K562 (cell line): Measurements from ENCODE around the gene NHS. TPM values are rescaled to one million over a fixed set of nuclear protein-coding genes. Genes with fewer than 3 reads are reported as not detected.

Experiments
- ATAC-seq: fragments of 200-7000 bp; cut with Tn5 transposase; 3 replicates; pipeline ENCODE4 v1.9.1; 2020; ENCODE audit warnings: moderate library complexity
- BruUV-seq: library from RNA; stranded (reverse); fragments of 400-500 nt; replicated peaks from 2 replicates; lab custom pipeline; 2021; lab: Mats Ljungman, UMichigan
- CTCF ChIA-PET: fragments of 300-600 bp; formaldehyde crosslinking; extraction: SDS; loops from one replicate; lab custom pipeline; 2021; ENCODE audit warnings: low intra/inter-chr PET ratio; lab: Yijun Ruan, JAX
- POLR2A ChIA-PET: fragments of 300-600, 350-650 bp; sonication (Branson Sonifier 250); formaldehyde crosslinking; extraction: SDS; loops from one replicate; lab custom pipeline; 2021; ENCODE audit warnings: antibody characterized with exemption, inconsistent platforms; lab: Yijun Ruan, JAX
- DNase-seq, 4 experiments: peaks; one replicate each; pipeline versions ENCODE4 v3.0.0 to v3.0.0-alpha.2; 2011 to 2018; ENCODE audit warnings: low spot score in 3 of 4, mixed read lengths in 3 of 4; ENCODE audit errors: extremely low read depth in 1 of 4
- FAIRE-seq: peaks from 2 replicates; lab custom pipeline; 2011; peaks lifted over from hg19 to GRCh38; lab: Jason Lieb, UNC
- H2AFZ ChIP-seq: 2 replicates; pipeline ENCODE4 v1.6.0; 2011; ENCODE audit warnings: low read depth, low read length, control low read depth, inconsistent platforms
- H3K27ac ChIP-seq: fragments of 200-600 bp; 3 replicates; pipeline ENCODE4 v1.8.0; 2011; ENCODE audit warnings: low read depth, mild to moderate bottlenecking, control low read depth, inconsistent platforms, low read length, moderate library complexity, mixed read lengths; ENCODE audit errors: extremely low read depth
- H3K27me3 ChIP-seq, 2 experiments: fragments of 300-600 bp in 1 of 2; 2 replicates in 1 of 2; 3 replicates in 1 of 2; pipeline versions ENCODE4 v1.6.0 to v1.8.0; 2011; ENCODE audit warnings: inconsistent platforms in 2 of 2, low read length in 2 of 2, mild to moderate bottlenecking in 1 of 2, mixed read lengths in 1 of 2, moderate library complexity in 1 of 2; ENCODE audit not compliant: control insufficient read depth in 2 of 2, insufficient read depth in 2 of 2
- H3K36me3 ChIP-seq: fragments of 300-600 bp; 3 replicates; pipeline ENCODE4 v1.8.0; 2011; ENCODE audit warnings: mild to moderate bottlenecking, low read length, inconsistent platforms; ENCODE audit not compliant: control insufficient read depth, insufficient read depth
- H3K4me1 ChIP-seq, 2 experiments: fragments of 200-600 bp in 1 of 2; replicated peaks in 1 of 2; 2 replicates in 1 of 2; 3 replicates in 1 of 2; pipeline versions ENCODE4 v1.5.1 to v1.8.0; 2011; ENCODE audit warnings: inconsistent platforms in 2 of 2, low read length in 2 of 2, mild to moderate bottlenecking in 1 of 2, mixed read lengths in 1 of 2, moderate library complexity in 1 of 2; ENCODE audit not compliant: control insufficient read depth in 2 of 2, insufficient read depth in 2 of 2
- H3K4me2 ChIP-seq: 2 replicates; pipeline ENCODE4 v1.6.1; 2011; ENCODE audit warnings: low read length, control low read depth, inconsistent platforms, mixed read lengths; ENCODE audit not compliant: insufficient read depth
- H3K4me3 ChIP-seq: fragments of 200-600 bp; sonication (generic), shearing (Covaris generic); 2 replicates; pipeline ENCODE4 v1.5.1; 2016; ENCODE audit warnings: control low read depth, inconsistent platforms
- H3K79me2 ChIP-seq: fragments of 200-600 bp; 3 replicates; pipeline ENCODE4 v1.8.0; 2011; ENCODE audit warnings: low read length, inconsistent platforms; ENCODE audit not compliant: control insufficient read depth, insufficient read depth
- H3K9ac ChIP-seq, 2 experiments: 2 replicates each; pipeline versions ENCODE4 v1.6.0 to v1.6.1; 2011; ENCODE audit warnings: low read depth in 2 of 2, low read length in 2 of 2, control low read depth in 1 of 2, inconsistent platforms in 1 of 2, mild to moderate bottlenecking in 1 of 2, mixed read lengths in 1 of 2; ENCODE audit not compliant: insufficient read depth in 1 of 2
- H3K9me1 ChIP-seq: one replicate; pipeline ENCODE4 v1.6.0; 2011; ENCODE audit warnings: inconsistent platforms, mild to moderate bottlenecking, low read length, moderate library complexity; ENCODE audit not compliant: control insufficient read depth, insufficient read depth
- H3K9me3 ChIP-seq: replicated peaks from 2 replicates; pipeline ENCODE4 v1.5.1; 2011; ENCODE audit warnings: low read depth, low read length, inconsistent platforms; ENCODE audit not compliant: control insufficient read depth, insufficient read depth
- H4K20me1 ChIP-seq: replicated peaks from 2 replicates; pipeline ENCODE4 v1.6.1; 2011; ENCODE audit warnings: low read length, inconsistent platforms, mixed read lengths; ENCODE audit not compliant: control insufficient read depth, insufficient read depth
- AFF4 ChIP-seq: sonication (generic); formaldehyde crosslinking; IDR thresholded peaks from 2 replicates; pipeline ENCODE4 v1.8.0; 2023; ENCODE audit warnings: mild to moderate bottlenecking, missing genetic modification reagents
- E2F4 ChIP-seq: sonication (generic); formaldehyde crosslinking; IDR thresholded peaks from 2 replicates; pipeline ENCODE4 v1.8.0; 2022; ENCODE audit warnings: mild to moderate bottlenecking, low read depth, missing genetic modification reagents
- GTF3C2 ChIP-seq: IDR thresholded peaks from 3 replicates; pipeline ENCODE4 v1.6.1; 2011; ENCODE audit warnings: borderline replicate concordance, mild to moderate bottlenecking, moderate library complexity; ENCODE audit not compliant: insufficient read length; ENCODE audit errors: extremely low read depth
- HSF4 ChIP-seq: fragments of 250-450 bp; sonication (Bioruptor Pico); IDR thresholded peaks from 2 replicates; pipeline ENCODE4 v2.1.2; 2022; ENCODE audit warnings: mild to moderate bottlenecking, moderate library complexity, borderline replicate concordance
- NONO ChIP-seq, 2 experiments: fragments of 200-400 bp in 1 of 2; fragments of 450-650 bp in 1 of 2; formaldehyde crosslinking in 1 of 2; IDR thresholded peaks; 2 replicates each; pipeline ENCODE4 v1.6.1; 2017; ENCODE audit warnings: low read depth in 2 of 2, mild to moderate bottlenecking in 2 of 2, moderate library complexity in 2 of 2, low read length in 1 of 2
- PHB ChIP-seq: fragments of 250-450 bp; sonication (Bioruptor Pico); IDR thresholded peaks from 2 replicates; pipeline ENCODE4 v1.5.0; 2021
- POLR2B ChIP-seq: fragments of 450-650 bp; IDR thresholded peaks from 2 replicates; pipeline ENCODE4 v1.6.1; 2018; ENCODE audit warnings: low read depth; ENCODE audit not compliant: partially characterized antibody
- WGBS: fragments of 100-300 bp; shearing (Covaris generic); methylation state at CpG from one replicate; pipeline ENCODE4 v1.1.6; 2016; ENCODE audit warnings: low coverage, mixed read lengths; ENCODE audit not compliant: insufficient coverage; ENCODE audit errors: missing lambda C conversion rate; 5-methylcytosine and 5-hydroxymethylcytosine counted together
- in situ Hi-C: fragments of 300-500 bp; cut with MboI; formaldehyde crosslinking; loops from 4 replicates; pipeline ENCODE4 v1.15.0; 2018; ENCODE audit warnings: inconsistent platforms, mixed read lengths
- intact Hi-C: fragments of 100-400 bp; cut with micrococcal nuclease; formaldehyde crosslinking; loops from 2 replicates; pipeline ENCODE4 v1.14.2; 2022
- polyA plus RNA-seq, 8 experiments: library from polyadenylated mRNA; depleted of rRNA in 4 of 8; stranded (reverse) in 5 of 8; unstranded in 3 of 8; fragments of >200 nt; fragmentation: Nextera tagmentation in 2 of 8; fragmentation: Illumina TruSeq in 1 of 8; extraction: Ambion mirVana in 2 of 8; extraction: Trizol in 1 of 8; gene quantifications; 2 replicates each; pipeline versions ENCODE4 v1.2.1 to v1.2.3, GENCODE V29; 2011 to 2014; ENCODE audit warnings: inconsistent platforms in 1 of 8, missing spikeins in 1 of 8
- total RNA-seq, 7 experiments: library from RNA; depleted of rRNA in 6 of 7; stranded (reverse); fragments of >200 nt in 6 of 7; fragmentation: Illumina TruSeq in 2 of 7; extraction: Trizol in 2 of 7; gene quantifications; 2 replicates each; pipeline versions ENCODE4 v1.2.1 to v1.2.3, GENCODE V29; 2011 to 2021; ENCODE audit warnings: low replicate concordance in 1 of 7
- TF ChIP-seq, protein P1 (sequence below): fragments of 250-450 bp; sonication (Bioruptor Pico); IDR thresholded peaks from 2 replicates; pipeline ENCODE4 v1.5.0; 2021

NHS gene
- total and polyA plus RNA-seq, 9 of the 15 experiments (the other 6 are each of a cell fraction or from before 2014, with no cell fraction given), result 0.02 TPM; not detected in 8

DNA sequence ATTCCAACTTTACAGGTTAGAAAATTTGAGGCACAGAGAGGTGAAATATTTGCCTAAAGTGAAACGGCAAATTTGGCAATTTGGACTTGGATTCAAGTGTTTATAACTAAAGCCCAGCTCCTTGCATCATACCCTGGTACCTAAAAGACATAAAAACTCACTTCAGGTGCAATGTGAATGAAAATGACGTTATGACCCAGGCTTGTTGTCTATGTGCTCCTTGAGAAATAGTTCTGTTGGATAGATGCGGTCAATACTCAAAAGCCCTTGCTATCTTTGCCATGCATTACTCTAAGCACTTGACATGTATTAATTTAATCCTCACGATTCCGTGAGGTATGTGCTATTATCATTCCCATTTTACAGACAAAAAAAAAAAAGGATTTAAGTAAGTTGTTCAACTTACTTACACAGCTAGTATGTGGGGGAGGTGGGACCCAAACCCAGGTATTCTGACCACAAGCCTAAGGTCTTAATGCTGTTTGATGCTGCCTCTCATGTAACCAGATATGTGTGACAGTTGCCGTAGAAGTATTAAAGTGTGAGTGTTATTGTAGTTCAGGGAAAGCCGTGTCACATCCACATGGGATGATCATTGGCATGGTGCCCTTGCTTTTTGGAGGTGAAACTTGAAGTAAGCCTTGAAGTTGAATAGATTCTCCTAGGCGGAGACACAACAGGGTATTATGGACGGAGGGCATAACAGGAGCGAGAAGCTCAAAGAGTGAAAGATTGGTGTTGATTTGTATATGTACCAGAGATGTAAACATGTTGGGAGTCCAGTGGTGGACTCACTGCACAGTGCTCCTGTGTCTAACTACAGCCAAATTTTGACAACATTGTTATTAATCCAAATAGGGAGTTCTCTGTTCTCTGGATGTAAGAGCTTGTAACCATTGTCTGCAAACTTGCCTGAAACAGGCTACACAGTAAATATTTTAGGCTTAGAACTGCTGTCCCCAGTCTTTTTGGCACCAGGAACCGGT lies 365.4 kb downstream of the NHS start:
- POLR2A ChIA-PET, result no interaction called here
- ATAC-seq (no peak), FAIRE-seq (no peak), DNase-seq (no peak)
- no peaks in the 10 kb centered on the region for H3K27me3 ChIP-seq
- H3K79me2 ChIP-seq, result no peaks in the 10 kb centered on the region
- H3K9me1 ChIP-seq, result no peaks in the 10 kb centered on the region
- H2AFZ ChIP-seq, result no peak overlapping the region
- H3K4me1 ChIP-seq, result no peaks in the 10 kb centered on the region; a peak in 1 of 5 replicates
- H3K9ac ChIP-seq, result no peak overlapping the region
- in situ Hi-C loops (no loop called here), intact Hi-C loops (no loop called here)
- H4K20me1 ChIP-seq, result no peaks in the 10 kb centered on the region
- no peak overlapping the region for H3K4me2 ChIP-seq
- WGBS, result 1% methylated on average over 9 of the region's 11 CpGs
- no peak overlapping the region for H3K4me3 ChIP-seq
- H3K36me3 ChIP-seq, result no peaks in the 10 kb centered on the region
- BruUV-seq, result no TSS peak
- CTCF ChIA-PET, result no interaction called here
- H3K9me3 ChIP-seq, result no peaks in the 10 kb centered on the region; the same call in 1 of the 2 replicates
- H3K27ac ChIP-seq, result no peak overlapping the region
- TF ChIP-seq E2F4 (no peak), PHB (CRISPR knock-in tag) (no peak), GTF3C2 (no peak), HSF4 (CRISPR knock-in tag) (no peak), AFF4 (CRISPR knock-in tag) (no peak), NONO (IDR thresholded peaks at IDR 0.05; ENCODE audit: low read depth in 2 of 2, low read length in 1 of 2) (no peak), POLR2B (no peak)
- TF ChIP-seq, protein P1, sequence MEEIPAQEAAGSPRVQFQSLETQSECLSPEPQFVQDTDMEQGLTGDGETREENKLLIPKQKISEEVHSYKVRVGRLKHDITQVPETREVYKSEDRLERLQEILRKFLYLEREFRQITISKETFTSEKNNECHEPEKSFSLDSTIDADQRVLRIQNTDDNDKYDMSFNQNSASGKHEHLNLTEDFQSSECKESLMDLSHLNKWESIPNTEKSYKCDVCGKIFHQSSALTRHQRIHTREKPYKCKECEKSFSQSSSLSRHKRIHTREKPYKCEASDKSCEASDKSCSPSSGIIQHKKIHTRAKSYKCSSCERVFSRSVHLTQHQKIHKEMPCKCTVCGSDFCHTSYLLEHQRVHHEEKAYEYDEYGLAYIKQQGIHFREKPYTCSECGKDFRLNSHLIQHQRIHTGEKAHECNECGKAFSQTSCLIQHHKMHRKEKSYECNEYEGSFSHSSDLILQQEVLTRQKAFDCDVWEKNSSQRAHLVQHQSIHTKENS (CRISPR knock-in tag), result no peak
